IMR-90 (cell line): ENCODE measurements around the gene DPEP3. TPM values are rescaled to one million over a fixed set of nuclear protein-coding genes. Genes with fewer than 3 reads are reported as not detected.
A peak's percentile ranks its signal among the peaks of the same experiment; 100 is the strongest.

Source experiments
- ATAC-seq: fragments of 200-7000 bp; cut with Tn5 transposase; 2 replicates; pipeline ENCODE4 v1.9.1; 2020; ENCODE audit warnings: low read depth, mild to moderate bottlenecking, moderate library complexity
- BruUV-seq: library from RNA; stranded (reverse); fragments of 400-500 nt; replicated peaks from 2 replicates; lab custom pipeline; 2021; lab: Mats Ljungman, UMichigan
- CTCF ChIA-PET: fragments of 300-600 bp; formaldehyde crosslinking; extraction: SDS; loops from one replicate; lab custom pipeline; 2021; ENCODE audit warnings: antibody characterized with exemption; lab: Yijun Ruan, JAX
- POLR2A ChIA-PET: fragments of 300-600 bp; sonication (Branson Sonifier 250); formaldehyde crosslinking; loops from one replicate; lab custom pipeline; 2022; ENCODE audit warnings: antibody characterized with exemption; ENCODE audit not compliant: unreplicated experiment; lab: Charles Lee
- DNase-seq: peaks from one replicate; pipeline ENCODE4 v3.0.0; 2013
- H2AFZ ChIP-seq: replicated peaks from 2 replicates; pipeline ENCODE3; 2013; ENCODE audit warnings: low read length, mild to moderate bottlenecking; ENCODE audit not compliant: poor library complexity
- H2AK5ac ChIP-seq: 2 replicates; pipeline ENCODE4 v1.6.1; 2013; ENCODE audit warnings: low read depth, low read length, inconsistent platforms
- H2AK9ac ChIP-seq: replicated peaks from 2 replicates; pipeline ENCODE3; 2013; ENCODE audit warnings: mild to moderate bottlenecking, low read depth, low read length, moderate library complexity; ENCODE audit not compliant: poor library complexity
- H2BK120ac ChIP-seq: 2 replicates; pipeline ENCODE4 v1.6.1; 2013; ENCODE audit warnings: low read depth, low read length, inconsistent platforms
- H2BK15ac ChIP-seq: 3 replicates; pipeline ENCODE4 v1.6.1; 2013; ENCODE audit warnings: low read depth, low read length, inconsistent platforms
- H2BK20ac ChIP-seq: 2 replicates; pipeline ENCODE4 v1.6.1; 2013; ENCODE audit warnings: low read depth, mild to moderate bottlenecking, inconsistent platforms, low read length, moderate library complexity
- H2BK5ac ChIP-seq: 2 replicates; pipeline ENCODE4 v1.6.1; 2013; ENCODE audit warnings: mild to moderate bottlenecking, low read depth, low read length, inconsistent platforms; ENCODE audit not compliant: poor library complexity, severe bottlenecking
- H3K14ac ChIP-seq: replicated peaks from 2 replicates; pipeline ENCODE4 v1.6.1; 2013; ENCODE audit warnings: low read depth, low read length, inconsistent platforms
- H3K18ac ChIP-seq: 2 replicates; pipeline ENCODE4 v1.6.1; 2013; ENCODE audit warnings: low read depth, low read length, control low read depth
- H3K23ac ChIP-seq: 2 replicates; pipeline ENCODE4 v1.6.1; 2013; ENCODE audit warnings: low read depth, low read length, inconsistent platforms
- H3K27ac ChIP-seq: 2 replicates; pipeline ENCODE4 v1.5.1; 2013; ENCODE audit warnings: mild to moderate bottlenecking, control low read depth, low read length; ENCODE audit not compliant: insufficient read depth
- H3K27me3 ChIP-seq: 2 replicates; pipeline ENCODE4 v1.6.1; 2013; ENCODE audit warnings: low read length; ENCODE audit not compliant: control insufficient read depth, insufficient read depth
- H3K36me3 ChIP-seq: 2 replicates; pipeline ENCODE4 v1.6.1; 2013; ENCODE audit warnings: low read length, mixed read lengths; ENCODE audit not compliant: control insufficient read depth, insufficient read depth
- H3K4ac ChIP-seq: 2 replicates; pipeline ENCODE4 v1.6.1; 2013; ENCODE audit warnings: low read depth, low read length, inconsistent platforms
- H3K4me1 ChIP-seq: 2 replicates; pipeline ENCODE4 v1.6.1; 2013; ENCODE audit warnings: low read length, mixed read lengths; ENCODE audit not compliant: control insufficient read depth, insufficient read depth
- H3K4me2 ChIP-seq: 2 replicates; pipeline ENCODE4 v1.6.1; 2013; ENCODE audit warnings: low read depth, mild to moderate bottlenecking, control low read depth, low read length, moderate library complexity
- H3K4me3 ChIP-seq: 2 replicates; pipeline ENCODE4 v1.5.1; 2013; ENCODE audit warnings: low read depth, mild to moderate bottlenecking, control low read depth, low read length, moderate library complexity; ENCODE audit not compliant: insufficient read depth
- H3K56ac ChIP-seq: 2 replicates; pipeline ENCODE4 v1.6.1; 2013; ENCODE audit warnings: low read length, inconsistent platforms; ENCODE audit not compliant: insufficient read depth; ENCODE audit errors: extremely low read depth
- H3K79me1 ChIP-seq, 2 experiments: 2 replicates each; pipeline ENCODE4 v1.6.1; 2013; ENCODE audit warnings: low read length in 2 of 2, inconsistent platforms in 1 of 2, low read depth in 1 of 2
- H3K9ac ChIP-seq: 2 replicates; pipeline ENCODE4 v1.6.1; 2013; ENCODE audit warnings: low read depth, low read length, control low read depth
- H3K9me1 ChIP-seq: 2 replicates; pipeline ENCODE4 v1.6.1; 2013; ENCODE audit warnings: low read length, inconsistent platforms; ENCODE audit not compliant: insufficient read depth
- H3K9me3 ChIP-seq: 2 replicates; pipeline ENCODE4 v1.6.1; 2013; ENCODE audit warnings: low read length; ENCODE audit not compliant: control insufficient read depth, insufficient read depth
- H4K20me1 ChIP-seq: 2 replicates; pipeline ENCODE4 v1.6.1; 2013; ENCODE audit warnings: low read length, inconsistent platforms; ENCODE audit not compliant: insufficient read depth
- H4K5ac ChIP-seq: 2 replicates; pipeline ENCODE4 v1.6.1; 2013; ENCODE audit warnings: mild to moderate bottlenecking, low read depth, low read length, control low read depth
- H4K8ac ChIP-seq, 2 experiments: 2 replicates each; pipeline ENCODE4 v1.6.1; 2013; ENCODE audit warnings: low read depth in 2 of 2, low read length in 2 of 2, control low read depth in 1 of 2, inconsistent platforms in 1 of 2
- H4K91ac ChIP-seq: 2 replicates; pipeline ENCODE4 v1.6.1; 2013; ENCODE audit warnings: low read depth, low read length, inconsistent platforms; ENCODE audit not compliant: insufficient read depth
- CEBPB ChIP-seq: IDR thresholded peaks from 2 replicates; pipeline ENCODE4 v1.6.1; 2012; ENCODE audit warnings: low read depth, low read length, improper control_type of control experiment
- CHD1 ChIP-seq: IDR thresholded peaks from 2 replicates; pipeline ENCODE4 v1.6.1; 2012; ENCODE audit warnings: low read depth, low read length, improper control_type of control experiment
- CTCF ChIP-seq: conservative IDR thresholded peaks from 2 replicates; pipeline ENCODE4 v1.5.1; 2012; ENCODE audit warnings: mild to moderate bottlenecking, low read depth, low read length, improper control_type of control experiment
- FOS ChIP-seq: fragments of 150-350 bp; IDR thresholded peaks from 2 replicates; pipeline ENCODE4 v1.6.1; 2016; ENCODE audit warnings: low read depth, low read length
- MAFK ChIP-seq: IDR thresholded peaks from 2 replicates; pipeline ENCODE4 v1.6.1; 2012; ENCODE audit warnings: low read depth, low read length, improper control_type of control experiment
- MAZ ChIP-seq: IDR thresholded peaks from 2 replicates; pipeline ENCODE4 v1.6.1; 2012; ENCODE audit warnings: low read depth, mild to moderate bottlenecking, low read length, improper control_type of control experiment, moderate library complexity, borderline replicate concordance
- MXI1 ChIP-seq: IDR thresholded peaks from 2 replicates; pipeline ENCODE4 v1.6.1; 2012; ENCODE audit warnings: low read depth, mild to moderate bottlenecking, low read length, moderate library complexity, borderline replicate concordance
- NFE2L2 ChIP-seq: fragments of 150-350 bp; IDR thresholded peaks from 2 replicates; pipeline ENCODE4 v1.6.1; 2016; ENCODE audit warnings: low read depth, mild to moderate bottlenecking, low read length
- POLR2A ChIP-seq: IDR thresholded peaks from 2 replicates; pipeline ENCODE4 v1.6.1; 2012; ENCODE audit warnings: mild to moderate bottlenecking, low read depth, low read length
- RCOR1 ChIP-seq: IDR thresholded peaks from 2 replicates; pipeline ENCODE4 v1.6.1; 2012; ENCODE audit warnings: mild to moderate bottlenecking, low read length, improper control_type of control experiment; ENCODE audit not compliant: insufficient replicate concordance
- RFX5 ChIP-seq: IDR thresholded peaks from 2 replicates; pipeline ENCODE4 v1.8.0; 2012; ENCODE audit warnings: low read depth, mild to moderate bottlenecking, low read length, moderate library complexity
- SMC3 ChIP-seq: fragments of 150-350 bp; IDR thresholded peaks from 2 replicates; pipeline ENCODE4 v1.6.1; 2016; ENCODE audit warnings: low read depth, mild to moderate bottlenecking, antibody characterized with exemption, low read length, moderate library complexity
- WGBS, 2 experiments: methylation state at CpG; one replicate each; pipeline versions ENCODE4 v1.1.5 to v1.1.7; 2013; ENCODE audit warnings: missing lambda C conversion rate in 2 of 2; ENCODE audit not compliant: insufficient read length in 1 of 2; ENCODE audit errors: extremely low coverage in 2 of 2; 5-methylcytosine and 5-hydroxymethylcytosine counted together
- dilution Hi-C: fragments of 300-500 bp; cut with HindIII; formaldehyde crosslinking; loops from one replicate; pipeline ENCODE4 v1.14.3; 2018; ENCODE audit warnings: low sequenced_read_pairs; ENCODE audit not compliant: unreplicated experiment
- in situ Hi-C: fragments of 300-500 bp; cut with MboI; formaldehyde crosslinking; loops from 3 replicates; pipeline ENCODE4 v1.14.3; 2019; ENCODE audit warnings: low sequenced_read_pairs, inconsistent platforms, mixed read lengths
- intact Hi-C: fragments of 100-400 bp; cut with micrococcal nuclease; formaldehyde crosslinking; loops from 2 replicates; pipeline ENCODE4 v1.10.0; 2022
- polyA plus RNA-seq, 3 experiments: library from polyadenylated mRNA; depleted of rRNA; stranded (reverse); fragments of >200 nt; gene quantifications; 2 replicates each; pipeline ENCODE4 v1.2.3, GENCODE V29; 2012; ENCODE audit warnings: low replicate concordance in 1 of 3
- total RNA-seq: library from RNA; depleted of rRNA; stranded (reverse); fragments of >200 nt; gene quantifications from 2 replicates; pipeline ENCODE4 v1.2.3, GENCODE V29; 2012
- TF ChIP-seq, protein P1 (sequence below): fragments of 150-350 bp; IDR thresholded peaks from 2 replicates; pipeline ENCODE4 v1.6.1; 2016; ENCODE audit warnings: low read depth, mild to moderate bottlenecking, low read length, moderate library complexity, borderline replicate concordance

The DPEP3 gene
- total and polyA plus RNA-seq, 2 of the 4 experiments (the other 2 are of a cell fraction) = not detected

DNA sequence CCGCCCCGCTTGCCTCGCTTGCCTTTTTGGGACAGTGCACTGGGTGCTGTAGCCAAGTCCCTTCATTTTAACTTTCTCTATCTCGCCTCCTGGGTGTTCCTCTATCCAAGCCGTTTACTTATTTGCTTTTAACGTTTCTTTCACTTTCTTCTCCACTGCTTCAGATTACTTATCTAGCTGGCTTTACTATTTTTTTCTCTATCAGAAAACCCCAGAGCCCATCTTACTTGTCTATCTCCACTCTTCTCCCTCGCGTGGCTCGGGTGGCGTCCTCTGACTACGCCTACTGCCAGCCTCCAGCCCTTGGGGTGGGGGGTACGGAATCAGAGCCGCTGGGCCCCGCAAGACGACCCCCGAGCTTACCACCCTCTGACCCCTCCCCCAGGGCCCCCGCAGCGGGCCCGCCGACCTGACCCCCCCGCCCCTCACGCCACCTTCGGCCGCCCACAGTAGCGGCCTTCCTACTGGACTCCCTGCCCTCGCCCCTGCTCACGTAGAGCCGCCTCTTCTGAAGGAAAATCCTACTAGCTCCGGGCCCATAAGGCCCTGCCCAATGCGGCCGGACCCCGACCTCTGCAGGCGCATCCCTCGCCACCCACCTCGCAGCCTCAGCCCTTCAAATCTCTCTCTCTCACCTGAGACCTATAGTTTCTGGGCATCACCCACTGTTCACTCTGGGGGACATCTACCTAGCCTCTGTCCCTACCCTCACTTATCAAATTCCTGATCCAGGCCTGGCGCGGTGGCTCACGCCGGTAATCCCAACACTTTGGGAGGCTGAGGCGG lies 10.9 kb downstream of the DPEP3 start:
- dilution Hi-C loops (no loop called here), in situ Hi-C loops (no loop called here), intact Hi-C loops (loop anchor here (10.0 kb wide), 1 partner anchor 255 kb away; no protein-coding TSS in a partner anchor)
- Histone ChIP-seq H2AFZ (peak overlapping the region; percentile 96), H3K27ac (peak overlapping the region; percentile 60), H4K20me1 (peaks cover 33% of the 10 kb centered on the region), H3K9me3 (no peaks in the 10 kb centered on the region), H4K8ac (peak overlapping the region; percentile 93 to 96), H2AK9ac (peak overlapping the region; percentile 91), H3K14ac (peak overlapping the region; percentile 39; the same call in 1 of the 2 replicates), H3K9me1 (peaks cover 27% of the 10 kb centered on the region), H4K91ac (peak overlapping the region; percentile 69; the same call in 1 of the 2 replicates), H3K4me3 (peak overlapping the region; percentile 100), H3K4ac (peak overlapping the region; percentile 61), H3K36me3 (peaks cover 8% of the 10 kb centered on the region), H3K4me1 (peaks cover 25% of the 10 kb centered on the region), H2AK5ac (peak overlapping the region; percentile 42; the same call in 1 of the 2 replicates), H3K4me2 (peak overlapping the region; percentile 88), H4K5ac (peak overlapping the region; percentile 84), H2BK120ac (peak overlapping the region; percentile 35), H3K9ac (peak overlapping the region; percentile 43), H3K18ac (peak overlapping the region; percentile 38), H3K79me1 (peaks cover 11 to 38% of the 10 kb centered on the region in 2 experiments), H3K56ac (no peak overlapping the region), H2BK5ac (peak overlapping the region; percentile 9), H2BK20ac (no peak overlapping the region), H3K23ac (no peak overlapping the region), H3K27me3 (no peaks in the 10 kb centered on the region), H2BK15ac (peak overlapping the region; percentile 95; the same call in 1 of the 3 replicates)
- TF ChIP-seq NFE2L2 = no peak
- no peak for TF ChIP-seq MAFK
- TF ChIP-seq MXI1 = no peak
- TF ChIP-seq RCOR1 = no peak
- no peak for TF ChIP-seq SMC3
- no peak for TF ChIP-seq MAZ
- TF ChIP-seq CHD1 = no peak
- TF ChIP-seq RFX5 = no peak
- no peak for TF ChIP-seq FOS
- no peak for TF ChIP-seq CEBPB
- no peak for TF ChIP-seq CTCF
- TF ChIP-seq, protein P1, sequence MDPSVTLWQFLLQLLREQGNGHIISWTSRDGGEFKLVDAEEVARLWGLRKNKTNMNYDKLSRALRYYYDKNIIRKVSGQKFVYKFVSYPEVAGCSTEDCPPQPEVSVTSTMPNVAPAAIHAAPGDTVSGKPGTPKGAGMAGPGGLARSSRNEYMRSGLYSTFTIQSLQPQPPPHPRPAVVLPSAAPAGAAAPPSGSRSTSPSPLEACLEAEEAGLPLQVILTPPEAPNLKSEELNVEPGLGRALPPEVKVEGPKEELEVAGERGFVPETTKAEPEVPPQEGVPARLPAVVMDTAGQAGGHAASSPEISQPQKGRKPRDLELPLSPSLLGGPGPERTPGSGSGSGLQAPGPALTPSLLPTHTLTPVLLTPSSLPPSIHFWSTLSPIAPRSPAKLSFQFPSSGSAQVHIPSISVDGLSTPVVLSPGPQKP = no peak
- TF ChIP-seq POLR2A = no peak
- DNase-seq (no peak), ATAC-seq (no peak; the same call in 1 of the 2 replicates)
- ChIA-PET POLR2A (no interaction called here), CTCF (no interaction called here)
- no TSS peak for BruUV-seq
- WGBS, 2 experiments = 61% methylated on average over 17 of the region's 40 CpGs; no CpG with 5 or more reads in 1 of the 2 experiments
